ENCODE measurements around the gene ACER2.

Gene ACER2

GRCh38 chr9:19490269-19490668, 81.5 kb downstream of the ACER2 start:
- DNase-seq = no peak

- DNase-seq = no peak
Observed at GRCh38 chr9:19490828-19491227, 82.0 kb downstream of the ACER2 start.

- DNase-seq = no peak
Observed at GRCh38 chr9:19492775-19493173, 84.0 kb downstream of the ACER2 start.

- DNase-seq = peak; percentile 61
Observed at GRCh38 chr9:19493174-19493811, 84.5 kb downstream of the ACER2 start.

- no peak for DNase-seq
Observed at GRCh38 chr9:19493876-19494275, 85.1 kb downstream of the ACER2 start.

GRCh38 chr9:19495186-19496028, 86.6 kb downstream of the ACER2 start:
- DNase-seq = no peak

GRCh38 chr9:19496321-19497050, 87.7 kb downstream of the ACER2 start:
- no peak for DNase-seq

- DNase-seq = no peak
Observed at GRCh38 chr9:19497276-19497675, 88.5 kb downstream of the ACER2 start.

GRCh38 chr9:19498015-19498414, 89.2 kb downstream of the ACER2 start:
- no peak for DNase-seq
